ENCODE results near the gene ZNHIT2. TPM values are rescaled to one million over a fixed set of nuclear protein-coding genes. Genes with fewer than 3 reads are reported as not detected.

ZNHIT2 gene
- total RNA-seq, 1 donor from 2014 or later = 9.5 TPM

DNA sequence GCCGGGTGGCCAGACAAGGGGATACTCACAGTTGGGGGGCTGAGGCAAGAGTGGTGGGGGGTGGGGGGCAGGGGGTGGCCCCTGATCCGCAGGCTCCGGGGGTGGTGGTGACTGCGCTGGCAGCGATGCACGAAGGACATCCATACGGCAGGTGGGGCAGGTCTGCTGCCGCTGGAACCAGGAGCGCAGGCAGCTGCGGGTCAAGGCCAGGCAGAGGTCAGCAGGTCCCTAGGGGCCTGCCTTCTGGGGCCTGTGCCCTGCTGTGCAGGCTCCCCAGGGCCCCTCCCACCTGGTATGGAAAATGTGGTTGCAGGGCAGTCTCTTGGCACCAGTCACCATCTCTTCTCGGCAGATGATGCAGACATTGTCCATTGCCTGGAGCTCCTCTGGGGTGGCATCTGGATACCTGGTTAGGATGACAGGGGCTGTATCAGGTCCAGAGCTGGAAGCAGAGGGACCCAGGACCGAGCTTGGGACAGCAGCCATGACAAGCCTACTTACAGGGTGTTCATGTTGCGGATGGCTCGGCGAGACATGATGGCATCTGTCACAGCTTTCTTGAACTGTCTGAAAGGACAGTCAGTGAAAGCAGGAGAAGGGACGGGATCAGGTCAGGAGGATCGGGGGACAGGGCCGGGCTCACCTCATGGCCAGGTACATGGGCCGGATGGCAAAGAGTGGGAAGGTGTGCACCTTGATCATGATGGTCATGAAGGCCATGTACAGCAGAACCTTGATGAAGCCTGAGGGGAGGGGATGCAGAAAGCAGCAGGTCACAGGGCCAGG, 13.3 kb upstream of the ZNHIT2 start:
- Histone ChIP-seq H3K27ac (no peak overlapping the region), H3K36me3 (peaks cover 73% of the 10 kb centered on the region), H3K4me1 (peaks cover 26% of the 10 kb centered on the region), H3K4me3 (no peak overlapping the region), H3K9me3 (no peaks in the 10 kb centered on the region), H3K27me3 (ENCODE audit: low read depth) (no peaks in the 10 kb centered on the region)
- no peak for ATAC-seq
- TF ChIP-seq, protein P1, sequence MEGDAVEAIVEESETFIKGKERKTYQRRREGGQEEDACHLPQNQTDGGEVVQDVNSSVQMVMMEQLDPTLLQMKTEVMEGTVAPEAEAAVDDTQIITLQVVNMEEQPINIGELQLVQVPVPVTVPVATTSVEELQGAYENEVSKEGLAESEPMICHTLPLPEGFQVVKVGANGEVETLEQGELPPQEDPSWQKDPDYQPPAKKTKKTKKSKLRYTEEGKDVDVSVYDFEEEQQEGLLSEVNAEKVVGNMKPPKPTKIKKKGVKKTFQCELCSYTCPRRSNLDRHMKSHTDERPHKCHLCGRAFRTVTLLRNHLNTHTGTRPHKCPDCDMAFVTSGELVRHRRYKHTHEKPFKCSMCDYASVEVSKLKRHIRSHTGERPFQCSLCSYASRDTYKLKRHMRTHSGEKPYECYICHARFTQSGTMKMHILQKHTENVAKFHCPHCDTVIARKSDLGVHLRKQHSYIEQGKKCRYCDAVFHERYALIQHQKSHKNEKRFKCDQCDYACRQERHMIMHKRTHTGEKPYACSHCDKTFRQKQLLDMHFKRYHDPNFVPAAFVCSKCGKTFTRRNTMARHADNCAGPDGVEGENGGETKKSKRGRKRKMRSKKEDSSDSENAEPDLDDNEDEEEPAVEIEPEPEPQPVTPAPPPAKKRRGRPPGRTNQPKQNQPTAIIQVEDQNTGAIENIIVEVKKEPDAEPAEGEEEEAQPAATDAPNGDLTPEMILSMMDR (IDR thresholded peaks at IDR 0.05) = no peak
- no peak for DNase-seq
- intact Hi-C loops (cut with DNase I) = no loop called here

DNA sequence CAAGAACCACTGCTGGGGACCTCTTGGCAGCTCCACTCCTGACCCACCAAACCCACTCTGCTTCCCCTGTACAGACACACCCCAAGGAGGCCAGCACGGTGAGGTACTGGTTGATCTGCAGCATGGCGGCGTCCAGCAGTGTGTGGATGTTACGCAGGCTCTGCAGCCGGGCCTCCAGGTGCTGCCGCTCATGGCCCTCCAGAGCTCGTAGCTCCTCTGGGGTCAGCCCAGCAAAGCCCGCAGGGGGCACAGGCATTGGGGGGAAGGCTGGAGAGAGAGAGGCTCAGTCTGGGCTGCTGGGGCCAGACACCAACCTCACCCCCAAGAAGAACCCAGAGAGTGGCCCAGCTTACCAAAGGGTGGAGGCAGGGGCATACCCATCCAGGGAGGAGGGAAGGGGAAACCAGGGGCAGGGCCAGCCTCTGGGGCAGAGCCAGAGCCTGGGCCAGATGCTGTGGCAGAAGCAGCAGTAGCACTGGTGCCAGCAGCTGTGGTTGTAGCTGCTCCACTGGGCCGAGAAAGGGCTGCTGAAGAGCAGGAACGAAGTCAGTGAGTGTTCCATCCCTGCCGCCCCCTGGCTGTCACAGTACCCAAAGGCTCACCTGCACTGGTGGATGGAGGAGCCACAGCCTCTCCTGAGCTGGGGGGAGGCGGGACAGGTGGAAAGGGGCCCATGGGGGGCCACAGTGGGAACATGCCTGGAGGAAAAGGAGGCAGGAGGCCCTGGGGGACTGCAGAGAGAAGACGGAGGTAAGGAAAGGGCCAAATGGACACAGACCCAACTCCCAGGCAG, 12.3 kb upstream of the ZNHIT2 start:
- intact Hi-C loops (cut with DNase I) = no loop called here
- H3K27ac ChIP-seq = no peak overlapping the region
- TF ChIP-seq, protein P1 (IDR thresholded peaks at IDR 0.05) = no peak
- ATAC-seq = no peak
- H3K9me3 ChIP-seq = no peaks in the 10 kb centered on the region
- no peak for DNase-seq
- H3K4me3 ChIP-seq = no peak overlapping the region
- H3K36me3 ChIP-seq = peaks cover 83% of the 10 kb centered on the region
- peaks cover 19% of the 10 kb centered on the region for H3K4me1 ChIP-seq
- no peaks in the 10 kb centered on the region for H3K27me3 ChIP-seq (ENCODE audit: low read depth)

DNA sequence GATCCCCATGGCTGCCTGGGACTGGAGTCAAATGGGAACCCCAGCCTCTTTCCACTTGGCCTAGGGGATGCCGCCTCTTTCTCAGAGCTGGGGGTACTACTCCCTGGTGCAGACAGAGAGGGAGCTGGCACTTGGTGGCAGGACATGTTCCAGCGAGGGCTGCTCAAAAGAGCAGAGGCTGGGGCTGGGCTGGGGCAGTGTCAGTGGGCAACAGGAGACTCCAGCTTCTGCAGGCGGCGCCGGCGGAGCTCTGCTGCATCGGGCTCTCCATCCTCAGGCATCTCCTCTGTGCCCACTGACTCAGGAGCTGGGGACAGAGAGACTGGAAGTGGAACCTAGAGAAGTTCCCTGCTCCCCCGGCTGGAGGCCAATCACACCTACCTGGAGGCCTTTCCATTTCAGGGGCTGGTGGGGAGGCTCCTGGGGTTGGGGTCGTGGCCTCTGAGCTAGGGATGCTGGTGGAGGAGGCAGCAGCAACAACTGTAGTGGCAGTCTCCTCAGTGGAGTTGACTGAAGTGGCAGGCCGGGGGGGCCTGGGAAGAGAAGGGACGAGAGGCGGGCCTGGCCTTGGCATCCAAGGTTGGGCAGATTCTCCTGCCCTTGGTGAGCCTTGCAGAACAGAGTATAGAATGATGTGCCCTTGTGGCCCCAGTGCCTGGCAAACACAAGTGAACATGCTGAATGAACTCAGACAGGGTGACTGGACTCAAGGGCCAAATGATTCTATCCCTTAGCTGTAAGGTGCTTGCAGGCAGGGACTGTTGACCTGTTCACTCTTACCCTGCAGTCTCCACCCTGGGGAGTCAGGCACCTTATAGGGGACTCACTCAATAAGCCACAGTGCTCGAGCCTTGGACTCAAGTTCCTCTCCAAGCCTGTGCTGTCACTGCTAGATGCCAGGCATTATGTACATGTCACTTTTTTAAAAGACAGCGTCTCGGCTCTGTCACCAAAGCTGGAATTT, 11.0 kb upstream of the ZNHIT2 start:
- DNase-seq = no peak
- Histone ChIP-seq H3K27me3 (ENCODE audit: low read depth) (no peaks in the 10 kb centered on the region), H3K4me3 (no peak overlapping the region), H3K9me3 (no peaks in the 10 kb centered on the region), H3K36me3 (peaks cover 91% of the 10 kb centered on the region), H3K4me1 (peaks cover 15% of the 10 kb centered on the region), H3K27ac (no peak overlapping the region)
- intact Hi-C loops (cut with DNase I) = no loop called here
- no peak for ATAC-seq
- TF ChIP-seq, protein P1 (IDR thresholded peaks at IDR 0.05) = no peak

DNA sequence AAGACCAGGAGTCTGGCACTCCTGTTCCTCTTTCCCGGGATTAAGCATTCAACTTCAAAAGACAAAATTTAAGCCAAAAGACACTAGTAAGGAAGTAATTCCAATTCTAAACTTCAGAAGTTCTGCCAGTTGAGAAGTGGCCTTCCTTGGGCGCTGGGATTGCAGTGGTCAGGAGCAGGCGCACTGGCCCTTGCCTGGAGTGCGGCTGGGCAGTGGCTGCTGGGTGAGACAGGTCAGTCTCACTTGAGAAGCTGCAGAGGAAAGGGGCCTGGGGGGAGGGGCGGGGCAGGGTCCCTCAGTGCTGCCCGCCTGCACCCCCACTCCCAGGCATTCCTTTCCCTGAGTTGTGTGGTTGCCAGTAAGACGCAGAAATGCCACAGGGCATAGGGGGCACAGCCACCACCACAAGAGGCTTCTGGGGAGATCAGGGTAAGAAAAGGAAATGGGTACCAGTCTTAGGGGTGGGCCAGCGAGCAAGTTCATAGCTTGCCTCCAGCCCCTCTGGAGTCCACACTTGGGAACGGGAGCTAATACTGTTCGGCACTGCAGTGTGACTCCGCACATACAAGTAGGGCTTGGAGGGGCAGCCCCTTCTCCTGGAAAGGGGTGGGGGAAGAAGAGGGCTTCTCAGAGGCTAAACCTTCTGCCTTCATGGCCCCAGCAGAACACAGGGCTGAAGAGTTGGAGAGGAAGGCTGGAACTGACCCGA, 10.1 kb upstream of the ZNHIT2 start:
- Histone ChIP-seq H3K36me3 (peaks cover 86% of the 10 kb centered on the region), H3K4me1 (peaks cover 15% of the 10 kb centered on the region), H3K4me3 (no peak overlapping the region), H3K27ac (no peak overlapping the region), H3K27me3 (ENCODE audit: low read depth) (no peaks in the 10 kb centered on the region), H3K9me3 (no peaks in the 10 kb centered on the region)
- no peak for ATAC-seq
- TF ChIP-seq, protein P1 (IDR thresholded peaks at IDR 0.05) = no peak
- no peak for DNase-seq
- intact Hi-C loops (cut with DNase I) = no loop called here

Data from lower lobe of right lung (tissue), 2 donors.